GM19240 (cell line): ENCODE measurements around the gene CGRRF1.

ENCODE experiments used
- DNase-seq: peaks from one replicate; pipeline ENCODE4 v3.0.0; 2011; ENCODE audit warnings: low spot score; ENCODE audit not compliant: insufficient read length

CGRRF1 gene, protein sequence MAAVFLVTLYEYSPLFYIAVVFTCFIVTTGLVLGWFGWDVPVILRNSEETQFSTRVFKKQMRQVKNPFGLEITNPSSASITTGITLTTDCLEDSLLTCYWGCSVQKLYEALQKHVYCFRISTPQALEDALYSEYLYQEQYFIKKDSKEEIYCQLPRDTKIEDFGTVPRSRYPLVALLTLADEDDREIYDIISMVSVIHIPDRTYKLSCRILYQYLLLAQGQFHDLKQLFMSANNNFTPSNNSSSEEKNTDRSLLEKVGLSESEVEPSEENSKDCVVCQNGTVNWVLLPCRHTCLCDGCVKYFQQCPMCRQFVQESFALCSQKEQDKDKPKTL

GRCh38 chr14:54509546-54510501 lies at the start of gene CGRRF1:
Gene CGRRF1 (plus strand): TSS chr14:54509906. CDS start chr14:54509960, 54 bp downstream.
- peak; percentile 88 for DNase-seq

- no peak for DNase-seq
Observed at GRCh38 chr14:54462048-54462447, 47.7 kb upstream of the CGRRF1 start.

DNA sequence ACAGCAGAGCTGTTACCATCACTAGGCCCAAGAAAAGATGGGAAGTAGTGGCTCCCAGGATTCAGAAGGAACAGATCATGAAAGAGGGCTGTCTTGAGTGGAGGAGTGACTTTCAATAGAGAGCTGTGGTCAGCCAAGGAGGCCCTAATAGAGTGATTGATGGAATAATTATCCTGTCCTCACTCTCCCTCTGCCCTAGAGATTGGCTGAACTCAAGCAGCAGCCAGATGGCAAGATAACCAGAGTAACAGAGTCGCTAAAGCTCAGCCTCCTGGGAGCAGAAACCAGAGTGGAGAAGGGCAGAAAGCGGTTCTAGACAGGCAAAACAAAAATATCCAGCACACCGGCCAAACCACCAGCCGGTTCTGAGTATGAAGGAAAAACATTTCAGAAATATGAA lies 44.1 kb upstream of the CGRRF1 start:
- no peak for DNase-seq

GRCh38 chr14:54467280-54467679 lies 42.4 kb upstream of the CGRRF1 start:
- no peak for DNase-seq

DNA sequence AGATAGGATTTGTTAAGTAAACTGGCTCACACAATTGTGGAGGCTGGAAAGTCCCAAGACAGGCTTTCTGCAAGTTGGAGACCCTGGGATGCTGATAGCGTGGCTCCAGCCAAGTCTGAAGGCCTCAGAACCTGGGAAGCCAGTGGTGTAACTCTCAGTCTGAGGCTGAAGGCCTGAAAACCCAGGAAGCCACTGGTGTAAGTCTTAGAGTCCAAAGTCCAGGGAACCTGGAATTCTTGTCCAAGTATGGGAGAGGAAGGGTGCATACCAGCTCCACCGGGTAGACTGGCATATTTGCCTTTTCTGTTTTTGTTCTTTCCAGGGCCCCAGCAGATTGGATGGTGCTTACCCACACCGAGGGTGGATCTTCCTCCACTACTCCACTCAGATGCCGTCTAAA lies 39.0 kb upstream of the CGRRF1 start:
- no peak for DNase-seq

DNA sequence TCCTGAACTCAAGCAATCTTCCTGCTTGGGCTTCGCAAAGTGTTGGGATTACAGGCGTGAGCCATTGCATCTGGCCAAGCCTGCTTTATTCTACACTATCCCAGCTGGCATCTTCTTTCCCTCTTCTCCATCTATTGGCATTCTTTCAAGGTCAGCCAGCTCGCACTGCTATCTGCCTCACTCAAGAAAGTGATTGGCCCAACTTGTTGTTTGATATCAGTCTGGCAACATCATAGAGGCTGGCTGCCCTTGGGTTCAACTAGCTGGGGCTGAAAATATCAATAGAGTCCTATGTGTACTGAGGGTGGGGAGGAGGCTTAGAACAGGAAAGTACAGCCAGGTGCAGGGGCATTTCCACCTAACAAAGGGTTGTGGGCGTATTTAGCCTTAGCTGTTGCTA lies 38.1 kb upstream of the CGRRF1 start:
- no peak for DNase-seq

DNA sequence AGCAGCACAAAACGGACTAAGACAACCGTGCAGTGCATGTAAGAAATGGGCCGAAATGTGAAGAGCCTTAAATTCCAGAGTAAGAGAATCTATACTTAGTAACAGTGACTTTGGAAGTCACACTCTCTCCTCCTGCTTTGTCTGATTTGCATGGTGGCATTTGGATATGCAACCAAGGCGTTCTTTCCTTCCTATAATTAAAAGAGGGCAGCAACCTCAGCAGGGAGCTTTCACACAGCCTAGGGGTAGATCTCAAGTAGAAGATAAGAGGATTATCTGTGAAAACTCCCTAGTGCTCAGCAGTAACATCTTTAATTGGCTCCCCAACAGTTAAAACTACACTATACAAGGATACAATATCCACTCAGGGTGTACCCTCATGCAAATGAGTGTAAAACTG lies 37.4 kb upstream of the CGRRF1 start:
- no peak for DNase-seq

DNA sequence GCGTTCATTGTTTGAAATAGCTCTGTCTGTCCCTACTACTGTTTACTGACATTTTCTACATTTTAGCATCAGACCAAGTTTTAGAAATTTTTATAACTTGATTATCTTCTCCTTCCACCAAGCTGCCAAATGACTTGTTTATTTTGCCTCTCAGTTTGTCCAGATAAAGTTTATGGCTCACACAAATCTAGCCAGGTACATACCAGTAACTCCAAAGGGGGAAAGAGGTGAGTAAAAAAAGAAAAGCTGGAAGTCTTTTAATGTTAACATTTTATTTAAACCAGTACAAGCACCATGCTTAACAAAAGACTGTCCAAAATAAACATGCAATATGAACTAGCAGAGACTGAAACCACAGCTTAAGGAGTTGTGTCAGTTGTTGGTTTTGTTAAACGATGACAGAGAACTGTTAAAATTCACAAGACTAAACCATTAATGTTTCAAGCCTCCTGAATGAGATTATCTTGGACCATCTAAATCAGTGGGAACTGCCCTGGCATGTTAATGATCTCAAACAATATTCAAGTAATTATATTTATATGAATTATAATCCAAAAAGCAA lies 35.4 kb upstream of the CGRRF1 start:
- DNase-seq, result no peak

- no peak for DNase-seq
Observed at GRCh38 chr14:54475187-54475899, 34.4 kb upstream of the CGRRF1 start.

DNA sequence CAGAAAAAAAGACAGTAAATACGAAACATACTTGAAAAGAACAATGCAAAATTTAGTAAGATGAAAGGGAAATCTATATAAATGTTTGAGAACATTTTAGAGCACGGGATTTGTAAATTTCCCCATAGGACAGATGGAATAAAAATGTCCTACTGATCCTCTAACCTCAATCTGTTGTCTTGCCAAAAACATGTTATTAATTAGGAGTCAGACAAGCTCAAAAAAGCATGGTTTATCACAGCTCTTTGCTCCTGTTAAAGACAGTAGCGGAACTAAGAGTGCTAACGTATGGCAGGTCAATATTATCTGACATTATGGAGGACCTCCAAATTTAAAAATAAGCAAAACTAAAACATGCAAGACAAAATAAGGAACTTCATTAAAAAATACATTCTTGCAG lies 33.8 kb upstream of the CGRRF1 start:
- no peak for DNase-seq

- DNase-seq, result no peak
Observed at GRCh38 chr14:54478636-54479215, 31.0 kb upstream of the CGRRF1 start.

DNA sequence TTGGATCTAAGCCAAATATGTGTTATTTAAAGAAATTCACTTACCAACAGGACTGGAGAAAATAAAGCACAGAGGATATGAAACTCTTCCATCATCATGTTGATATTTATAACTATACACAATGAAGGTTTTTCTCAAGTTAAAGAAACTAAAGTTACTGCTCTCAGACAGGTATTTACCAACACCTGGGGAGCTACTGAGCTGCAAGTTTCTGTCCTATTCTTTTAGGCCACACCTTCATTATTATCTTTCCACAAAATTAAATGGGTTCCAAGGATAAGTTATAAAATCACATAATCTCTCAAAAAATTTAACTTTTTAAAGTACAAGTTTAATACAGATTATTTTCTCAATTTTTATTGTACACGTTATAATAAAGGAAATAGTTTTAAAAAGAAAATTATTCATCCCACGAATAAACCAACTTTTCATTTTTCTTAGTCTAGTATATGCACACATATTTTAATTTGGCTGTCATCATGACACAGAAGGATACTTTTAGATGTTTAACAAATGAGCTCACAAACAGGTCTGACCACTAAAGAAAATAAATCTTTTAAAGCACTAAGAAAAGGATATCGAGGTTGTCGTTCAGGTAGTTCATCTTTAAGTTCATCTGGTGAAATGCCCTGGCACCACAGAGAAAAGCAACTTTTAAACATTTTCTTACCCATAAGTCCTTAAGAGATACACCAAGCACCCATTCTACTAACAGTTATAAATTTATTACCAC lies 28.7 kb upstream of the CGRRF1 start:
- DNase-seq, result no peak

GRCh38 chr14:54481695-54482094 lies 28.0 kb upstream of the CGRRF1 start:
- DNase-seq, result no peak

GRCh38 chr14:54483073-54483745 lies 26.5 kb upstream of the CGRRF1 start:
- DNase-seq, result no peak

- DNase-seq, result no peak
Observed at GRCh38 chr14:54483846-54484245, 25.9 kb upstream of the CGRRF1 start.

DNA sequence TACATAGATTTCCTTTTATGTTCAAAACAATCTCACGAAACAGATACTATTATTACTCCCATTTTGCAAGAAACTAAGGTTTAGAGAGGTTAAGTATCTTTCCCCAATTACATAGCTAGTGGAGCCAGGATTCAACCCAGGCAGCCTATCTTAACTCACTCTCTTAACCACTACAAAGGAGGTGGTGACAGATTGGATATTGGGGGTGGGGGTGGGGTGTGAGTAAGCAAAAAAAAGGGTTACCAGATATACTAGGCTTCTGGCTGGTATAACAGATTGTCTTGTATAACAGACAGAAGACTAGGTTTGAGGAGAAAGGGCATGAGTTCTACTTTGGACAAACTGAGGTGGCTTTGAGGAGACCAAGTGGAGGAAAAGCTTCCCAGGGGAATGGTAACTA lies 23.0 kb upstream of the CGRRF1 start:
- DNase-seq, result no peak

DNA sequence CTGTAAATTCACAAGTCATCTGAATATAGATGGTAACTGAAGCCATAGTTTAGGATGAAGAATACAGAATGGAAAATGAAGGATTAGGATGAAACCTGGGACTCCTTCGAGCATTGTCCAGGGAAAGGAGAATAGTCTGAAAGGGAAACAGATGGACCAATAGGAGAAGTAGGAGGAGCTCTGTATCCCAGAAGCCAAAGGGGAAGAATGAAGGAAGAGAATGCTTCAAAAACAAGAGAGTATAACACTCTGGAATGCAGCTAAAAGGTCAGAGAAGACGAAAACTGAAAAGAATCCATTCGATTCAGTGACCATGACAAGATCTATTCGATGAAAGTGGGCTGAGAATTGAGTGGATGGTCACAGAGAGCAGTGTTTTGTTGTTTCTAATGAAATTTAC lies 21.9 kb upstream of the CGRRF1 start:
- DNase-seq, result no peak

- DNase-seq, result no peak
Observed at GRCh38 chr14:54488318-54488645, 21.4 kb upstream of the CGRRF1 start.

- DNase-seq, result peak; percentile 65
Observed at GRCh38 chr14:54488646-54489317, 20.9 kb upstream of the CGRRF1 start, which contains the start of gene GMFB. Gene GMFB (minus strand): TSS chr14:54488980. CDS start chr14:54488927, 53 bp downstream.
